ENCODE results near the gene SLC22A14.

Gene SLC22A14

GRCh38 chr3:38331257-38332022 is 49.3 kb downstream of the SLC22A14 start:
- TF ChIP-seq CTCF (IDR thresholded peaks at IDR 0.05; ENCODE audit: insufficient read depth, low read depth, low read length, missing control alignments): no peak
- H3K4me3 ChIP-seq (ENCODE audit: low read depth, low read length): no peak overlapping the region
- no peak for DNase-seq (ENCODE audit: low read depth)

GRCh38 chr3:38332201-38332600 is 50.1 kb downstream of the SLC22A14 start:
- H3K4me3 ChIP-seq (ENCODE audit: low read depth, low read length): no peak overlapping the region
- no peak for DNase-seq (ENCODE audit: low read depth)
- TF ChIP-seq CTCF (IDR thresholded peaks at IDR 0.05; ENCODE audit: insufficient read depth, low read depth, low read length, missing control alignments): no peak

- H3K4me3 ChIP-seq (ENCODE audit: low read depth, low read length): no peak overlapping the region
- no peak for TF ChIP-seq CTCF (IDR thresholded peaks at IDR 0.05; ENCODE audit: insufficient read depth, low read depth, low read length, missing control alignments)
- no peak for DNase-seq (ENCODE audit: low read depth)
Observed at GRCh38 chr3:38334142-38335055, 52.3 kb downstream of the SLC22A14 start.

- no peak for TF ChIP-seq CTCF (IDR thresholded peaks at IDR 0.05; ENCODE audit: insufficient read depth, low read depth, low read length, missing control alignments)
- H3K4me3 ChIP-seq (ENCODE audit: low read depth, low read length): no peak overlapping the region
- no peak for DNase-seq (ENCODE audit: low read depth)
Observed at GRCh38 chr3:38335263-38335662, 53.2 kb downstream of the SLC22A14 start.

GRCh38 chr3:38337703-38338102 is 55.6 kb downstream of the SLC22A14 start:
- no peak overlapping the region for H3K4me3 ChIP-seq (ENCODE audit: low read depth, low read length)
- no peak for TF ChIP-seq CTCF (IDR thresholded peaks at IDR 0.05; ENCODE audit: insufficient read depth, low read depth, low read length, missing control alignments)
- no peak for DNase-seq (ENCODE audit: low read depth)

GRCh38 chr3:38343797-38344594 is 61.9 kb downstream of the SLC22A14 start:
- DNase-seq (ENCODE audit: low read depth): no peak
- peak; percentile 2 for TF ChIP-seq CTCF (IDR thresholded peaks at IDR 0.05; ENCODE audit: insufficient read depth, low read depth, low read length, missing control alignments)
- no peak overlapping the region for H3K4me3 ChIP-seq (ENCODE audit: low read depth, low read length)
